ENCODE results near the gene NUBPL. TPM values are rescaled to one million over a fixed set of nuclear protein-coding genes. Genes with fewer than 3 reads are reported as not detected.

The NUBPL gene
- total RNA-seq (2014; rRNA removed; shearing (Covaris generic)) (9.0 and 15.1 TPM in 2 replicates), total RNA-seq (2022) (13.7 and 17.5 TPM in 2 replicates), Bru-seq, nascent RNA (percentile 65 among the genes with signal in this experiment), BruChase-seq, experiment 1, labeled RNA remaining after a 6-hour chase (percentile 61 among the genes with signal in this experiment), BruChase-seq, experiment 2, labeled RNA remaining after a 2-hour chase (percentile 60 among the genes with signal in this experiment)
- long read RNA-seq, transcript NUBPL-201 (11 exons, 3,049 nt), result major isoform, 11 of 20 reads
- long read RNA-seq, partial matches to known transcripts, result 1 of 20 reads
- long read RNA-seq, other reads (novel, unspliced or antisense), result 8 of 20 reads

DNA sequence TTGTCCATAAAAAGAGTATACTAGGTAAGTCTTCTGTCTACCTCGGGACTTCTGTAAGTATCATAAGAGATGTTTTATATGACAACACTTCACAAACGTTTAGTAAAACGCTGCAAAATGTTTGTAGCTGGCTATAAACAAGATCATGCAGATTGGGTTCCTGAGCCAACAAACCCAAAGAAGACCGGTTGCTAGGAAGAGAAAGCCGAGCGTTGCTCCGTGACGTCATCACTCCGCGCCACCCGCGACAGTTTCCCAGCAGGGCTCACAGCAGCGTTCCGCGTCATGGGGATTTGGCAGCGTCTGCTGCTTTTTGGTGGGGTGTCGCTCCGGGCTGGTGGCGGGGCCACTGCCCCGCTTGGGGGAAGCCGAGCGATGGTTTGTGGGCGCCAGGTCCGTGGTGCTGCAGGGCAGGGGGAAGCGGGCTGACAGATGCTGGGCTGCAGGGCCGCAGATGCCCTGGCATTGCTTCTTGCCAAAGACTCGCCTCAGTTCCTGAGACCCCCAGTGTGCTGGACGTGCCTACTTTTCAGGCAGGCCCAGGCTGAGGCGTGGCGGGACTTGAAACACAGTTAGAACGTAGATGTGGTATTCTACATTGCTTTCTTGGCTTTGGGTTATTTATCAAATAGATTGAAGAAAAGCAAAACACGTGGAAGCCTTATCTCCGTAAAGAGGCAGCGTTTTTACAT is at the start of gene NUBPL:
Gene NUBPL (plus strand): TSS at position 250 of the 692 bp plus-strand sequence. CDS start 36 bp downstream, at position 286.
- peak; percentile 95 for DNase-seq (ENCODE audit: low spot score)
- BruUV-seq (replicated peaks), result no TSS peak

DNA sequence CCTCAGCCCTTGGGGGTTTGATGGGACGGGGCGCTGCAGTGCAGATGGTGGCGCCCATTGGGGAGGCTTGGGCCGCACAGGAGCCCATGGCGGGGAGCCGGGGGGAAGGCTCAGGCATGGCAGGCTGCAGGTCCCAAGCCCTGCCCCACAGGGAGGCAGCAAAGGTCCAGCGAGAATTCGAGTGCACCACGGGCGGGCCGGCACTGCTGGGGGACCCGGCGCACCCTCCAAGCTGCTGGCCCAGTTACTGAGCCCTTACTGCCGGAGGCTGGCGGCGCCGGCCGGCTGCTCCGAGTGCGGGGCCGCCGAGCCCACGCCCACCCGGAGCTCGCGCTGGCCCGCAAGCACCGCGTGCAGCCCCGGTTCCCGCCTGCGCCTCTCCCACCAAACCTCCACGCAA is 34.1 kb upstream of the NUBPL start:
- H4K20me1 ChIP-seq (ENCODE audit: insufficient read depth, low read length), result no peaks in the 10 kb centered on the region
- no peak overlapping the region for H3K27ac ChIP-seq (ENCODE audit: low read depth, low read length, poor library complexity, severe bottlenecking)
- intact Hi-C loops (cut with micrococcal nuclease; ENCODE audit: unreplicated experiment), result no loop called here
- H3K4me2 ChIP-seq (ENCODE audit: low read length), result no peak overlapping the region
- no peaks in the 10 kb centered on the region for H3K9me3 ChIP-seq (ENCODE audit: low read length)
- ChIA-PET CTCF (ENCODE audit: unreplicated experiment) (no interaction called here), POLR2A (no interaction called here)
- BruUV-seq (replicated peaks), result no TSS peak
- H3K4me1 ChIP-seq (ENCODE audit: insufficient read depth, low read length, poor library complexity, severe bottlenecking), result no peaks in the 10 kb centered on the region
- H2AFZ ChIP-seq (ENCODE audit: low read length), result no peak overlapping the region
- H3K79me2 ChIP-seq (ENCODE audit: insufficient read depth, low read depth, low read length), result no peaks in the 10 kb centered on the region
- H3K36me3 ChIP-seq (ENCODE audit: insufficient read depth, low read length), result no peaks in the 10 kb centered on the region
- no peak for DNase-seq (ENCODE audit: low spot score)
- no peak overlapping the region for H3K4me3 ChIP-seq (ENCODE audit: low read depth, low read length, poor library complexity, severe bottlenecking)
- TF ChIP-seq EZH2phosphoT487 (IDR thresholded peaks at IDR 0.05; ENCODE audit: borderline replicate concordance, low read depth, low read length) (no peak), CTCF (conservative IDR thresholded peaks at IDR 0.05; ENCODE audit: low read length) (no peak)
- no peaks in the 10 kb centered on the region for H3K9me2 ChIP-seq (ENCODE audit: insufficient read depth, low read length)

More for the DNA sequence above, at the start of gene NUBPL:
- ChIA-PET CTCF (ENCODE audit: unreplicated experiment) (no interaction called here), POLR2A (interaction anchor here (0.6 to 1.0 kb wide), 3 partner anchors 8 to 50 kb away, joined by 3 read pairs; no protein-coding TSS in a partner anchor)
- Histone ChIP-seq H3K36me3 (ENCODE audit: insufficient read depth, low read length) (no peaks in the 10 kb centered on the region), H3K9me3 (ENCODE audit: low read length) (peaks cover 4% of the 10 kb centered on the region; the same call in 1 of the 2 replicates), H3K27ac (ENCODE audit: low read depth, low read length, poor library complexity, severe bottlenecking) (peak within 1 kb of the TSS; percentile 38), H2AFZ (ENCODE audit: low read length) (peak within 1 kb of the TSS; percentile 100), H3K9me2 (ENCODE audit: insufficient read depth, low read length) (no peaks in the 10 kb centered on the region), H3K79me2 (ENCODE audit: insufficient read depth, low read depth, low read length) (peaks cover 6% of the 10 kb centered on the region; the same call in 1 of the 2 replicates), H4K20me1 (ENCODE audit: insufficient read depth, low read length) (no peaks in the 10 kb centered on the region), H3K4me1 (ENCODE audit: insufficient read depth, low read length, poor library complexity, severe bottlenecking) (peaks cover 5% of the 10 kb centered on the region), H3K4me3 (ENCODE audit: low read depth, low read length, poor library complexity, severe bottlenecking) (peak within 1 kb of the TSS; percentile 87), H3K4me2 (ENCODE audit: low read length) (peak within 1 kb of the TSS; percentile 63)
- intact Hi-C loops (cut with micrococcal nuclease; ENCODE audit: unreplicated experiment), result loop anchor here (2.0 to 5.0 kb wide), 3 partner anchors 104 to 641 kb away; partner anchors contain the start of genes ARHGAP5, DTD2, RNU6-7 and RNU6-8
- no peak for TF ChIP-seq EZH2phosphoT487 (IDR thresholded peaks at IDR 0.05; ENCODE audit: borderline replicate concordance, low read depth, low read length)

DNA sequence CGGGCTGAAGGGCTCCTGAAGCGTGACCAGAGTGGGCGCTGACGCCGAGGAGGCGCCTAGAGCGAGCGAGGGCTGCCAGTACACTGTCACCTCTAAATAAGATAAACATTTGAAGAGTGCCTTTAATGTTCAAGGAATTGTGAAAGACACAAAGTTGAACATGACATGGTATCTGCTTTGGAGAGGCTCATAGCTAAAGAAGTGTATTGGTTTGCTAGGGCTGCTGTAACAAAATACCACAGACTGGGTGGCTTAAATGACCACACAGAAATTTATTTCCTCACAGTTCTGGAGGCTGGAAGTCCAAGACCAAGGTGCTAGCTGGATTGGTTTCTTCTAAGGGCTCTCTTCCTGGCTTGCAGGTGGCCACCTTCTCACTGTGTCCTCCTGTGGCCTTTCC is 33.7 kb upstream of the NUBPL start:
- no peaks in the 10 kb centered on the region for H3K4me1 ChIP-seq (ENCODE audit: insufficient read depth, low read length, poor library complexity, severe bottlenecking)
- no peak overlapping the region for H3K4me2 ChIP-seq (ENCODE audit: low read length)
- H2AFZ ChIP-seq (ENCODE audit: low read length), result no peak overlapping the region
- H3K79me2 ChIP-seq (ENCODE audit: insufficient read depth, low read depth, low read length), result no peaks in the 10 kb centered on the region
- H3K27ac ChIP-seq (ENCODE audit: low read depth, low read length, poor library complexity, severe bottlenecking), result no peak overlapping the region
- H3K9me2 ChIP-seq (ENCODE audit: insufficient read depth, low read length), result no peaks in the 10 kb centered on the region
- DNase-seq (ENCODE audit: low spot score), result no peak
- no peak overlapping the region for H3K4me3 ChIP-seq (ENCODE audit: low read depth, low read length, poor library complexity, severe bottlenecking)
- intact Hi-C loops (cut with micrococcal nuclease; ENCODE audit: unreplicated experiment), result no loop called here
- TF ChIP-seq EZH2phosphoT487 (IDR thresholded peaks at IDR 0.05; ENCODE audit: borderline replicate concordance, low read depth, low read length) (no peak), CTCF (conservative IDR thresholded peaks at IDR 0.05; ENCODE audit: low read length) (no peak)
- no TSS peak for BruUV-seq (replicated peaks)
- H4K20me1 ChIP-seq (ENCODE audit: insufficient read depth, low read length), result no peaks in the 10 kb centered on the region
- ChIA-PET CTCF (ENCODE audit: unreplicated experiment) (no interaction called here), POLR2A (no interaction called here)
- H3K9me3 ChIP-seq (ENCODE audit: low read length), result no peaks in the 10 kb centered on the region
- H3K36me3 ChIP-seq (ENCODE audit: insufficient read depth, low read length), result no peaks in the 10 kb centered on the region
